ENCODE results near the gene TANC1.
A peak's percentile ranks its signal among the peaks of the same experiment; 100 is the strongest.

The TANC1 gene

DNA sequence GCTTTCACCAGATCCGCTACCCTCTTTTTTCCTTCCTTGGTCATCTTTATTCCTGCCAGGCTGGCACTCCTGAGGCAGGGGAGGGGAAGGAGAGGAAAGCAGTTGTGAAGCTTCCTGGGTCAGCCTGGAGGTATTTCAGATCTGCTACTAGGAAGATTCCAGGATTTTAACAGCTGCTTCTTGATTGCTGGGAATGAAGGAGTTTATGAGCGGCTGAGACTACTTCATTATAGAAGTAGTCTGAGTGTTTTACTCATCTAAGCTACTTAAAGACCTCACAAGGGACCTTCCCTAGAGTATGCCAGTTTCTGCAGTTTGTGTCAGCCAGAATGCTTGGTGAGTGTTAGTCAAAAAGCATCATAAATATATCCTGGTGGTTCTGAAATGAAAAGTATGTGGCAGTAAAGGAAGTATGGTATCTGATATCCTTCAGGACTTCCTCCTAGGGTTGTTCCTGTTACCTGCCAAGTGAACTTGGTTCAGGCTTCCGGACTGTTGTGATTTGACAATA is 1.9 kb downstream of the TANC1 start:
- no peaks in the 10 kb centered on the region for H3K27me3 ChIP-seq (ENCODE audit: control insufficient read depth in 2 of 2, insufficient read depth in 2 of 2, low read length in 2 of 2)
- H3K27ac ChIP-seq (ENCODE audit: low read depth in 2 of 2, low read length in 2 of 2), result peak overlapping the region; percentile 87 to 89
- H3K4me1 ChIP-seq (ENCODE audit: control insufficient read depth in 2 of 2, insufficient read depth in 2 of 2, low read length in 2 of 2), result peaks cover 3 to 28% of the 10 kb centered on the region in 2 donors
- H3K4me3 ChIP-seq (ENCODE audit: low read length in 2 of 2), result peak overlapping the region; percentile 88
- H3K9ac ChIP-seq (ENCODE audit: low read depth in 1 of 2, low read length in 2 of 2), result peak overlapping the region; percentile 86 to 88
- no peaks in the 10 kb centered on the region for H3K9me3 ChIP-seq (ENCODE audit: control insufficient read depth in 2 of 2, low read length in 2 of 2)
- no peaks in the 10 kb centered on the region for H3K36me3 ChIP-seq (ENCODE audit: control insufficient read depth in 2 of 2, insufficient read depth in 2 of 2, low read length in 2 of 2)

GRCh38 chr2:158973116-158973956 is 4.9 kb downstream of the TANC1 start:
- H3K4me3 ChIP-seq (ENCODE audit: low read length in 2 of 2), result no peak overlapping the region
- H3K36me3 ChIP-seq (ENCODE audit: control insufficient read depth in 2 of 2, insufficient read depth in 2 of 2, low read length in 2 of 2), result no peaks in the 10 kb centered on the region
- no peak overlapping the region for H3K9ac ChIP-seq (ENCODE audit: low read depth in 1 of 2, low read length in 2 of 2)
- no peaks in the 10 kb centered on the region for H3K27me3 ChIP-seq (ENCODE audit: control insufficient read depth in 2 of 2, insufficient read depth in 2 of 2, low read length in 2 of 2)
- peaks cover 0 to 20% of the 10 kb centered on the region in 2 donors for H3K4me1 ChIP-seq (ENCODE audit: control insufficient read depth in 2 of 2, insufficient read depth in 2 of 2, low read length in 2 of 2)
- H3K27ac ChIP-seq (ENCODE audit: low read depth in 2 of 2, low read length in 2 of 2), result no peak overlapping the region
- no peaks in the 10 kb centered on the region for H3K9me3 ChIP-seq (ENCODE audit: control insufficient read depth in 2 of 2, low read length in 2 of 2)

GRCh38 chr2:158975271-158975921 is 7.0 kb downstream of the TANC1 start:
- H3K27ac ChIP-seq (ENCODE audit: low read depth in 2 of 2, low read length in 2 of 2), result no peak overlapping the region
- no peaks in the 10 kb centered on the region for H3K36me3 ChIP-seq (ENCODE audit: control insufficient read depth in 2 of 2, insufficient read depth in 2 of 2, low read length in 2 of 2)
- no peak overlapping the region for H3K9ac ChIP-seq (ENCODE audit: low read depth in 1 of 2, low read length in 2 of 2)
- peaks cover 0 to 12% of the 10 kb centered on the region in 2 donors for H3K4me1 ChIP-seq (ENCODE audit: control insufficient read depth in 2 of 2, insufficient read depth in 2 of 2, low read length in 2 of 2)
- H3K4me3 ChIP-seq (ENCODE audit: low read length in 2 of 2), result no peak overlapping the region
- no peaks in the 10 kb centered on the region for H3K9me3 ChIP-seq (ENCODE audit: control insufficient read depth in 2 of 2, low read length in 2 of 2)
- no peaks in the 10 kb centered on the region for H3K27me3 ChIP-seq (ENCODE audit: control insufficient read depth in 2 of 2, insufficient read depth in 2 of 2, low read length in 2 of 2)

GRCh38 chr2:158979772-158980171 is 11.3 kb downstream of the TANC1 start:
- Histone ChIP-seq H3K36me3 (ENCODE audit: control insufficient read depth in 2 of 2, insufficient read depth in 2 of 2, low read length in 2 of 2) (no peaks in the 10 kb centered on the region), H3K4me3 (ENCODE audit: low read length in 2 of 2) (no peak overlapping the region), H3K9me3 (ENCODE audit: control insufficient read depth in 2 of 2, low read length in 2 of 2) (no peaks in the 10 kb centered on the region), H3K9ac (ENCODE audit: low read depth in 1 of 2, low read length in 2 of 2) (no peak overlapping the region), H3K27me3 (ENCODE audit: control insufficient read depth in 2 of 2, insufficient read depth in 2 of 2, low read length in 2 of 2) (no peaks in the 10 kb centered on the region), H3K4me1 (ENCODE audit: control insufficient read depth in 2 of 2, insufficient read depth in 2 of 2, low read length in 2 of 2) (no peaks in the 10 kb centered on the region), H3K27ac (ENCODE audit: low read depth in 2 of 2, low read length in 2 of 2) (no peak overlapping the region)

DNA sequence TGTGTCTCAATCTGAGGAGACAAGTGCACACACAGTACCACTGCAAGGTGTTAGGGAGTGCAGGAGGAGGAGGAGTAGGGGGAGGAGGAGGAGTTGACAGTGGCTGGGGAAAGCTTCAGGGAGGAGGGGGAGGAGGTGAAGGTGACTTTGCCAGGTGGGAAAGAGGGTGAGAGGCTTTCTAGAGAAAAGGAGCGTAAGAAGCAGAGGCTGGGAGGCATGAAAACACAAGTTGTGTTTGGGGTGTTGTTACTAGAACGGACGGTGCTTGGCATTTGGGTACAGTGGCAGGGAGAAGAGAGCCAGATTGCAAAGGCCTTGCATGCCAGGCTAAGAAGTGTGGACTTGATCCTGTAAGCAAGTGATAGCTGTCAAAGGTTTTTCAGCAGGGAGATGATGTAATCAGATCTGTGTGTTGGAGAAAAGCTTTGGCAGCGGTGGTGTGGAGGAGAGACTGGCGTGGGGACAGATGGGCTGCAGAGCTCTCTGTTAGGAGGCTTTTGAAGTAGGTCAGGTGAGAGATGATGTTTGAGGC is 16.2 kb downstream of the TANC1 start:
- H3K27me3 ChIP-seq (ENCODE audit: control insufficient read depth in 2 of 2, insufficient read depth in 2 of 2, low read length in 2 of 2), result no peaks in the 10 kb centered on the region
- H3K9me3 ChIP-seq (ENCODE audit: control insufficient read depth in 2 of 2, low read length in 2 of 2), result no peaks in the 10 kb centered on the region
- no peak overlapping the region for H3K4me3 ChIP-seq (ENCODE audit: low read length in 2 of 2)
- H3K4me1 ChIP-seq (ENCODE audit: control insufficient read depth in 2 of 2, insufficient read depth in 2 of 2, low read length in 2 of 2), result no peaks in the 10 kb centered on the region
- H3K36me3 ChIP-seq (ENCODE audit: control insufficient read depth in 2 of 2, insufficient read depth in 2 of 2, low read length in 2 of 2), result no peaks in the 10 kb centered on the region
- no peak overlapping the region for H3K9ac ChIP-seq (ENCODE audit: low read depth in 1 of 2, low read length in 2 of 2)
- no peak overlapping the region for H3K27ac ChIP-seq (ENCODE audit: low read depth in 2 of 2, low read length in 2 of 2)

- Histone ChIP-seq H3K9me3 (ENCODE audit: control insufficient read depth in 2 of 2, low read length in 2 of 2) (no peaks in the 10 kb centered on the region), H3K4me3 (ENCODE audit: low read length in 2 of 2) (no peak overlapping the region), H3K27ac (ENCODE audit: low read depth in 2 of 2, low read length in 2 of 2) (no peak overlapping the region), H3K27me3 (ENCODE audit: control insufficient read depth in 2 of 2, insufficient read depth in 2 of 2, low read length in 2 of 2) (no peaks in the 10 kb centered on the region), H3K9ac (ENCODE audit: low read depth in 1 of 2, low read length in 2 of 2) (no peak overlapping the region), H3K4me1 (ENCODE audit: control insufficient read depth in 2 of 2, insufficient read depth in 2 of 2, low read length in 2 of 2) (no peaks in the 10 kb centered on the region), H3K36me3 (ENCODE audit: control insufficient read depth in 2 of 2, insufficient read depth in 2 of 2, low read length in 2 of 2) (no peaks in the 10 kb centered on the region)
These were observed 20.1 kb downstream of the TANC1 start for GRCh38 chr2:158988501-158988900.

GRCh38 chr2:158989165-158989564 is 20.7 kb downstream of the TANC1 start:
- no peak overlapping the region for H3K9ac ChIP-seq (ENCODE audit: low read depth in 1 of 2, low read length in 2 of 2)
- no peak overlapping the region for H3K27ac ChIP-seq (ENCODE audit: low read depth in 2 of 2, low read length in 2 of 2)
- H3K27me3 ChIP-seq (ENCODE audit: control insufficient read depth in 2 of 2, insufficient read depth in 2 of 2, low read length in 2 of 2), result no peaks in the 10 kb centered on the region
- no peak overlapping the region for H3K4me3 ChIP-seq (ENCODE audit: low read length in 2 of 2)
- no peaks in the 10 kb centered on the region for H3K9me3 ChIP-seq (ENCODE audit: control insufficient read depth in 2 of 2, low read length in 2 of 2)
- no peaks in the 10 kb centered on the region for H3K36me3 ChIP-seq (ENCODE audit: control insufficient read depth in 2 of 2, insufficient read depth in 2 of 2, low read length in 2 of 2)
- H3K4me1 ChIP-seq (ENCODE audit: control insufficient read depth in 2 of 2, insufficient read depth in 2 of 2, low read length in 2 of 2), result no peaks in the 10 kb centered on the region

GRCh38 chr2:158990397-158991214 is 22.2 kb downstream of the TANC1 start:
- Histone ChIP-seq H3K27ac (ENCODE audit: low read depth in 2 of 2, low read length in 2 of 2) (no peak overlapping the region), H3K4me3 (ENCODE audit: low read length in 2 of 2) (no peak overlapping the region), H3K36me3 (ENCODE audit: control insufficient read depth in 2 of 2, insufficient read depth in 2 of 2, low read length in 2 of 2) (no peaks in the 10 kb centered on the region), H3K9me3 (ENCODE audit: control insufficient read depth in 2 of 2, low read length in 2 of 2) (no peaks in the 10 kb centered on the region), H3K4me1 (ENCODE audit: control insufficient read depth in 2 of 2, insufficient read depth in 2 of 2, low read length in 2 of 2) (peaks cover under 1 to 5% of the 10 kb centered on the region in 2 donors), H3K9ac (ENCODE audit: low read depth in 1 of 2, low read length in 2 of 2) (no peak overlapping the region), H3K27me3 (ENCODE audit: control insufficient read depth in 2 of 2, insufficient read depth in 2 of 2, low read length in 2 of 2) (no peaks in the 10 kb centered on the region)

GRCh38 chr2:158993030-158993429 is 24.6 kb downstream of the TANC1 start:
- peaks cover 5 to 15% of the 10 kb centered on the region in 2 donors for H3K4me1 ChIP-seq (ENCODE audit: control insufficient read depth in 2 of 2, insufficient read depth in 2 of 2, low read length in 2 of 2)

More at GRCh38 chr2:158993030-158993429, 24.6 kb downstream of the TANC1 start:
- Histone ChIP-seq H3K36me3 (ENCODE audit: control insufficient read depth in 2 of 2, insufficient read depth in 2 of 2, low read length in 2 of 2) (no peaks in the 10 kb centered on the region), H3K27ac (ENCODE audit: low read depth in 2 of 2, low read length in 2 of 2) (no peak overlapping the region), H3K4me3 (ENCODE audit: low read length in 2 of 2) (no peak overlapping the region), H3K9ac (ENCODE audit: low read depth in 1 of 2, low read length in 2 of 2) (no peak overlapping the region), H3K9me3 (ENCODE audit: control insufficient read depth in 2 of 2, low read length in 2 of 2) (no peaks in the 10 kb centered on the region), H3K27me3 (ENCODE audit: control insufficient read depth in 2 of 2, insufficient read depth in 2 of 2, low read length in 2 of 2) (no peaks in the 10 kb centered on the region)
